ENCODE measurements around the gene WDR90.

The WDR90 gene

DNA sequence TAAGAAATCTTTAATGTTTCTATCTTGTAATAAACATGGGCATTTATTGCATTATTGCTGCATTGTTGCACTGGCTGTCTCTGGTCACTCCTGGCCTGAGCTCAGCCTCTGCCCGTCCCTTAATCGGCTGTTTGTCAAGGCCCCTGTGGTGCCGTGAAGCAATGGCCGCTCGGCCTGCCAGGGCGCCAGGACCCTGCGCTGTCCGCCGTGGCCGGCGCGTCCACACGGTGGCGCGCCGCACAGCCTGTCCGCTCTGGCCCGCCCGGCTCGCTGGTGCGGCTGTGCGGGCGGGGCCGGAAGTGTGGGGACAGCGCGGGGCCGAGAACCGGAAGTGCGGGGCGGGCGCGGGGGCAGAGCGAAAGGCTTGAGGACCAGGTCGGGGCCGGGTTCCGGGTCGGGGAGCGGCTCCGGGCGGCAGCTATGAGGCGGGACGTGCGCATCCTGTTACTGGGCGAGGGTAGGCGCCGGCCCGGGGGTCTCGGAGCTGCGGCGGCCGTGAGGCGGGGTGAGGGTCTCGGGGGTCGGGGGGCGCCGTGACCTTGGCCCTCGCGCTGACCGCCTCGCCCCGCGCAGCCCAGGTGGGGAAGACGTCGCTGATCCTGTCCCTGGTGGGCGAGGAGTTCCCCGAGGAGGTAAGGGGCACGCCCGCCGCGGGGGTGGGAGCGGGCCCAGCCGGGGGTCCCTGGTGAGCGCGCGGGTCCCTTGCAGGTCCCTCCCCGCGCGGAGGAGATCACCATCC, 18.8 kb downstream of the WDR90 start, which contains the start of gene RHOT2:
Gene RHOT2 (plus strand): TSS at position 353 of the 739 bp plus-strand sequence. CDS start 68 bp downstream, at position 421.
- H3K4me3 ChIP-seq (ENCODE audit: low read length), result peak within 1 kb of the TSS; percentile 98
- peak within 1 kb of the TSS; percentile 97 for H3K4me2 ChIP-seq (ENCODE audit: low read length)
- H3K9me3 ChIP-seq (ENCODE audit: control insufficient read depth, insufficient read depth, low read length), result no peaks in the 10 kb centered on the region
- H3K36me3 ChIP-seq (ENCODE audit: control insufficient read depth, low read length), result peaks cover 71% of the 10 kb centered on the region
- H4K20me1 ChIP-seq (ENCODE audit: control insufficient read depth, insufficient read depth, low read depth, low read length), result no peaks in the 10 kb centered on the region
- TF ChIP-seq CTCF (IDR thresholded peaks at IDR 0.05; ENCODE audit: low read depth, low read length, poor library complexity, severe bottlenecking) (peak; percentile 89), EZH2phosphoT487 (IDR thresholded peaks at IDR 0.05; ENCODE audit: borderline replicate concordance, low read length) (no peak)
- no peaks in the 10 kb centered on the region for H3K27me3 ChIP-seq (ENCODE audit: control insufficient read depth, low read length)
- peaks cover 13% of the 10 kb centered on the region for H3K4me1 ChIP-seq (ENCODE audit: control insufficient read depth, low read length)
- H3K79me2 ChIP-seq (ENCODE audit: control insufficient read depth, low read length), result peaks cover 25% of the 10 kb centered on the region
- 0 out of 2 replicates have a peak, but pooled peaks cover 2% of the 10 kb centered on the region for H3F3A ChIP-seq (ENCODE audit: control insufficient read depth, insufficient read depth)
- no peaks in the 10 kb centered on the region for H3K9me2 ChIP-seq (replicated peaks; ENCODE audit: control insufficient read depth, low read length)
- H3K27ac ChIP-seq (ENCODE audit: low read depth, low read length), result peak within 1 kb of the TSS; percentile 56

GRCh38 chr16:668519-669171, 19.5 kb downstream of the WDR90 start:
- Histone ChIP-seq H3K9me2 (replicated peaks; ENCODE audit: control insufficient read depth, low read length) (no peaks in the 10 kb centered on the region), H3K36me3 (ENCODE audit: control insufficient read depth, low read length) (peaks cover 72% of the 10 kb centered on the region), H3K27ac (ENCODE audit: low read depth, low read length) (peak overlapping the region; percentile 56), H3K27me3 (ENCODE audit: control insufficient read depth, low read length) (no peaks in the 10 kb centered on the region), H3K4me1 (ENCODE audit: control insufficient read depth, low read length) (peaks cover 13% of the 10 kb centered on the region), H3K9me3 (ENCODE audit: control insufficient read depth, insufficient read depth, low read length) (no peaks in the 10 kb centered on the region), H3K4me2 (ENCODE audit: low read length) (peak overlapping the region; percentile 97), H4K20me1 (ENCODE audit: control insufficient read depth, insufficient read depth, low read depth, low read length) (no peaks in the 10 kb centered on the region), H3F3A (ENCODE audit: control insufficient read depth, insufficient read depth) (0 out of 2 replicates have a peak, but pooled peaks cover 2% of the 10 kb centered on the region), H3K4me3 (ENCODE audit: low read length) (peak overlapping the region; percentile 98), H3K79me2 (ENCODE audit: control insufficient read depth, low read length) (peaks cover 25% of the 10 kb centered on the region)
- TF ChIP-seq CTCF (IDR thresholded peaks at IDR 0.05; ENCODE audit: low read depth, low read length, poor library complexity, severe bottlenecking), result no peak
- no peak for TF ChIP-seq EZH2phosphoT487 (IDR thresholded peaks at IDR 0.05; ENCODE audit: borderline replicate concordance, low read length)

DNA sequence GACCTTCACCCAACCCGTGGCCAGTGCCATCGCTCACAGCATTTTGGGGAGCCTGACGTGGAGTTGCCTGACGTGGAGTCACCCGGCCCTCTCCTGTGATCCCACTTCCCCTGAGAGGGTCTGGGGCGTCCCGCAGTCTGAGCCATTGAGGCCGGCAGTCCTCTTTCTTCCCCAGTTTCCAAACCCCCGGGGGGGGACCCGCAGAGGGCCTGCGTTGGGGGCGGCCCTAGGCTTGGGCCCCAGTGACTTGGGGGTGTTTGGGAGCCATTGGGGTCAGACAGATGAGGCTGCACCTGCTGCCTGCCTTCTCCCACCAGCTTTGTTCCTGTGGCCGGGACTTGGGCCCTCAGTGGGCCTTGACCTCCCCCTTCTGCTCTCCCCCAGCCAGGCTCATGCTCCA, 20.5 kb downstream of the WDR90 start:
- Histone ChIP-seq H4K20me1 (ENCODE audit: control insufficient read depth, insufficient read depth, low read depth, low read length) (peaks cover 5% of the 10 kb centered on the region; the same call in 1 of the 2 replicates), H3K4me3 (ENCODE audit: low read length) (peak overlapping the region; percentile 98; the same call in 1 of the 2 replicates), H3K4me2 (ENCODE audit: low read length) (peak overlapping the region; percentile 97)

More for the DNA sequence above, 20.5 kb downstream of the WDR90 start:
- Histone ChIP-seq H3K9me3 (ENCODE audit: control insufficient read depth, insufficient read depth, low read length) (no peaks in the 10 kb centered on the region), H3K36me3 (ENCODE audit: control insufficient read depth, low read length) (peaks cover 77% of the 10 kb centered on the region), H3F3A (ENCODE audit: control insufficient read depth, insufficient read depth) (0 out of 2 replicates have a peak, but pooled peaks cover 2% of the 10 kb centered on the region), H3K27ac (ENCODE audit: low read depth, low read length) (no peak overlapping the region), H3K9me2 (replicated peaks; ENCODE audit: control insufficient read depth, low read length) (no peaks in the 10 kb centered on the region), H3K4me1 (ENCODE audit: control insufficient read depth, low read length) (peaks cover 14% of the 10 kb centered on the region), H3K27me3 (ENCODE audit: control insufficient read depth, low read length) (no peaks in the 10 kb centered on the region), H3K79me2 (ENCODE audit: control insufficient read depth, low read length) (peaks cover 25% of the 10 kb centered on the region)
- TF ChIP-seq CTCF (IDR thresholded peaks at IDR 0.05; ENCODE audit: low read depth, low read length, poor library complexity, severe bottlenecking) (no peak), EZH2phosphoT487 (IDR thresholded peaks at IDR 0.05; ENCODE audit: borderline replicate concordance, low read length) (no peak)
